HG03196 (cell line): ENCODE measurements around the gene P2RX5.

ENCODE experiments used
- ATAC-seq: cut with Tn5 transposase; IDR thresholded peaks from one replicate; pipeline ENCODE4 v1.9.1; 2021; ENCODE audit not compliant: unreplicated experiment

The P2RX5 gene

DNA sequence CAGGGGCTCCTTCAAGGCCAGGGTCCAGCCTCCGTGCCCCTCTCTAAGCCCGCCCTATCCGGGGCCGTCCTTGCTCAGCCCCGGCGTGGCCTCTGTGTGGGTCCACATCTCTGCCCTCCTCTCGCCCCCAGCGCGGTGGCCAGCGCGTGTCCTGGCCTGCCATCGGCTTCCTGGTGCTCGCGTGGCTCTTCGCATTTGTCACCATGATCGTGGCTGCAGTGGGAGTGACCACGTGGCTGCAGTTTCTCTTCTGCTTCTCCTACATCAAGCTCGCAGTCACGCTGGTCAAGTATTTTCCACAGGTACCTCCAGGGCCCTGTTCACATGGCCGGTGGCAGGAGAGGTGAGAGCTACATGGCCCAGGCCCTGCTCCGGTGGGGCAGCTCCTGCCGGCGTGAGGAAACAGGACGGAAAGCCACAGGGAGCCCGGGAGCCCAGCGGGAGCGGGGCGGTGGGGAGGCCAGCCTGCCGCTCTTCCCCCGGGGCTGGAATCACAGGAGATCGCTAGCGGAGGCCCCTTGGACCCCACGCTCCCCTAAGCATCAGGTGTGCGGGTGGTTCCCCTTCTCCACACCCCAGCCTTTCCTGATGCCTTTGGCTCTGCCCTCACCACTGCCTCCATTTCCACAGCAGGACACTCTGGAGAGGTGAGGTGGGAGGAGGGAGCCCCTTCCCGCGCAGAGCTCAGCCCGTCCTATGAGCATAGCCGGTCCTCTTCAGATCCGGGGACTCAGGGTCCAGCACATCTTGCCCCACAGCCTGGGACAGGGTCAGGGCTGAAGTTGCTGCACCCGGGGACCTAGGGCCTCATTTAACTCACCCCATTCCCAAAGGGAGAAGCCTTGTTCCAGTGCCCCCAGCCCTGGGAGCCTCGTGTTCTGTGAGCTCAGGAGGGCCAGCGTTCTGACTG, 37.8 kb downstream of the P2RX5 start:
- no peak for ATAC-seq

DNA sequence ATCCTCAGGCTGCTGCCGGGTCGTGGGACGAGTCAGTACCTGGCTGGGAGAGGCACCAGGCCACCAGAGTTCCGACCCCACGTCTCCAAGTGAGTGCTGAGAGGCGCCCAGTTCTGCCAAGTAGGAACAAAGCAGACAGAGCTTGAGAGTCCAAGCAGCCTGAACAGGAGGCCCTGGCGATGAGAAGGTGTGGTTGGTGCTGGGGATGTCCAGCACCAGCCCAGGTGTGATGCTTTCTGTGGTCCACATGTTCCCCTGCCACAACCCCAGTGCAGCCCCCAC, 38.4 kb downstream of the P2RX5 start:
- ATAC-seq, result no peak

DNA sequence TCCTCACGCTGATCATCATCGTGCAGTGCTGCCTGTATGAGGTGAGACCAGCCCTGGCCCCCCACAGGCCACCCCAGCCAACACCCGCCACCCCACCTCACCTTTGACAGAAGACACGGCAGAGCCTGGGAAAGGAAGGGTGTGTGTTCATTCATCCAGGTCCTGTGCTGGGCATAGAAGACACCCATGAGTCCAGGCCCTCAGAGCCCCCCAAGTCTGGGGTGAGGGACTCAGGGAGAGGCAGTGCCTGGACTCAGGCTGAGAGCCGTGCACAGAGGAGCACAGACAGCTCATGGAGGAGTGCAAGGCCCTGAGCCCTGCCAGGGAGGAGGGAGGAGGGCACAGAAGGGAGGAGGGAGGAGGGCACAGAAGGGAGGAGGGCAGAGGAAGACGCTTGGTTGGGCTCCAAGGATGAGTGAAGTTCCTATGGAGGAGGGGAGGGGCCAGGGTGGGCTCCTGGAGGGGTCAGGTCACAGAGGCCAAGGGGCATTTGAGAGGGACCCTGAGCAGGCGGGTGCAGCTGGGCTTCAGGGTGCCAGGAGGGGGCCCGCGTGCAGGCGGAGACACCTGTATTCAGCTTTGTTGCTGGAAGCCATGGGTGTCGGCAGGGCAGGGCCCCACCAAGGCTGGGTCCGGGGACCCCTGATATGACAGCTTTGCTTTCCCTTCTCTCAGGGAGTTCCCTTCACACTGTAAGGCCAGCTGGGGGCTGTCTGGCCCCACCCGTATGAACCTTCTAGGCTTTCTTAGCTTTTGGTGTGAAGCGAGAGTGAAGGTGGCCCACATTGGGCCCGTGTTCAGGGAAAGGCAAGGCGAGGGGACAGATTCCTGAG, 39.0 kb downstream of the P2RX5 start:
- no peak for ATAC-seq

DNA sequence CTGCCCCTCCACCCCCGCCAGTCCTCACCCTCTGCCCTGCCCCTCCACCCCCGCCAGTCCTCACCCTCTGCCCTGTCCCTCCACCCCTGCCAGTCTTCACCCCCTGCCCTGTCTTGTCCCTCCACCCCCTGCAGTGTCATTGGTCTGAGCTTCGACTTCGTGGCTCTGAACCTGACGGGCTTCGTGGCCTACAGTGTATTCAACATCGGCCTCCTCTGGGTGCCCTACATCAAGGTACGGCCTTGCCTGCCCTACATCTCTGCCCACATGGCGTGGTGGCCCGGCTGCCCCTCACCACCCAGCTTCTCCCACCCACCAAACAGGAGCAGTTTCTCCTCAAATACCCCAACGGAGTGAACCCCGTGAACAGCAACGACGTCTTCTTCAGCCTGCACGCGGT, 39.6 kb downstream of the P2RX5 start:
- ATAC-seq, result no peak

GRCh38 chr17:3655766-3656165, 40.2 kb downstream of the P2RX5 start:
- ATAC-seq, result no peak

GRCh38 chr17:3647769-3648555, 48.0 kb downstream of the P2RX5 start:
- ATAC-seq, result no peak

DNA sequence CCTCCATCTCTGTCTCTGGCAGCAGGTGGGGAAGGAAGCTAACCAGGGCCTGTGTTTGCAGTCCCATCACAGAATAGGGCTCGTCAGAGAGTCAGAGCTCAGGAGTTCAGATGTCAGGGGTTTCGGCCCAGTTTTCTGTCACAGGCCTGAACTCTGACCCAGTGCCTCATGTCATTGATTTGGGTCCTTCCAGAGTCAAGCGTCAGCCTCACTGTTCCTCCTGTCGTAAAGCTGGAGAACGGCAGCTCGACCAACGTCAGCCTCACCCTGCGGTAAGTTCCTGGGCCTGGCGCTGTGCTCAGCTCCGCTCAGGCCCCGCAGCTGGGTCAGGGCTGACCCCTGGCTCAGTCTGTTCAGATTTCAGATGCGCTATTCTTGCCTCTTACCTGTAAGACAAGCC, 48.7 kb downstream of the P2RX5 start:
- no peak for ATAC-seq

DNA sequence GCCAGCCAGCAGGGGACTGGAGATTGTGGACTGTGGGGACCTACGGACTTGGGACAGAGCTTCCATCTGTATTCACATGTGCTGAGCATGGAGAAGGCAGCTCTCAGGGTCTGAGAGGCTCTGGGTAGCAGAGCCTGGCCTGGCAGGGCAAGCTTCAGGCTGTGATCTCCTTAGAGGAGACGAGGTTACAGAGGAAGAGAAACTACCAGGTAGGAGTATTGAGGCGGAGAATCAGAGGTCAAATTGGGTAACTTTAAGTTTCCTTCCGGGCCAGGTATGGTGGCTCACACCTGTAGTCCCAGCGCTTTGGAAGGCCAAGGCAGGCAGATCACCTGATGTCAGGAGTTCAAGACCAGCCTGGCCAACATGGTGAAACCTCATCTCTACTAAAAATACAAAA, 50.6 kb downstream of the P2RX5 start:
- ATAC-seq, result no peak

GRCh38 chr17:3643889-3644349, 52.0 kb downstream of the P2RX5 start:
- no peak for ATAC-seq

DNA sequence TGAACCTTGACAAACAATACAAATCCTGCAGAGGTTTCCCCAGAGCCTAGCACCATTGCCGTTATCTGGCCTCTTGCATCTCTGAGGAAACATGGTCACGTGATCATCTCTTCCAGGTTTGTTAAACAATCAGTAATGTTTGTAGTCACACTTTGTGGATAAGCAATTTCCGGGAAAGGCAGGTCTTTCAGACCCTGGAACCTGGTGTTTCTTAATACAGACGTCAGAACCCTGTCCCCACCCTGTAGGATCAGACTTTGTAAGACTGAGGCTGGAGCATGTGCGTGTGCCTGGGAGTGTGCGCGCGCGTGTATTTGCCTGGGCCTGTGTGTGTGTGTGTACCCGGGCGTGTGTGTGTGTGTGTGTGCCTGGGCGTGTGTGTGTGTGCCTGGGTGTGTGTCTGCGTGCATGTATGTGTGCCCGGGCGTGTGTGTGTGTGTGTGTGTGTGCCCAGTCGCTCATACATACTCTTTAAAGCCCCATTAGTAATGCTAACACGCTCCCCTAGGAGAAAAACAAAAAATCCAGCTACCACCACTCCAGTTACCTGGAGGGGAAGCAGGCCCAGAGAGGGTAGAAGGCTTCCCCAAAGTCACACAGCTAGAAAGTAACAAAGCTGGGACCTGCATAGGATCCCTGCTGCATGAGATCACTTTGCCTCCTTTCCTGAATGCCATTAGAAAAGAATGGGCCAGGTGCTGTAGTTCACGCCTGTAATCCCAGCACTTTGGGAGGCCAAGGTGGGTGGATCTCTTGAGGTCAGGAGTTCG, 54.1 kb downstream of the P2RX5 start:
- ATAC-seq, result no peak

DNA sequence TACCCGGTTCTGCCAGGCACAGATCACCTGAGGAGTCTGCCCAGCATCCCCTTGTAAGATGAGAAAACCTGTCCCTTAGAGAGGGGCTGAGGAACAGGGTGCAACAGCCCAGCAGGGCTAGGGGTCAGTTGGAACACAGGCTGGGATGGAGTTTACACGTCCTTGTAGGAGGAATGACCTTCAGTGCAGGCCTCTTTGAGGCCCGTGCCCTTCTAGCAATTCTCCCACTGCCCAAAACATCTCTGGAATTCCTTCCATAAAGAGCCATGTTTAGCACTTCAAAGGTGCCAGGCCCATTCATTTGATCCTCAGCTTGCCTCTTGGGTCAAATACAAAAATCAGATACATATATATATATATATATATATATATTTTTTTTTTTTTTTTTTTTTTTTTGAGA, 54.9 kb downstream of the P2RX5 start:
- ATAC-seq, result no peak

GRCh38 chr17:3639981-3640596, 55.9 kb downstream of the P2RX5 start:
- no peak for ATAC-seq

- ATAC-seq, result no peak
These were observed 59.0 kb downstream of the P2RX5 start for GRCh38 chr17:3636908-3637373.

GRCh38 chr17:3636154-3636907, 59.6 kb downstream of the P2RX5 start, which contains the start of the genes CTNS and SHPK:
Gene CTNS (plus strand): TSS chr17:3636760. CDS start chr17:3640207, 3,447 bp downstream.
Gene SHPK (minus strand): TSS chr17:3636250. CDS start chr17:3636219, 31 bp downstream.
- peak; percentile 88 for ATAC-seq

- ATAC-seq, result no peak
These were observed 60.3 kb downstream of the P2RX5 start for GRCh38 chr17:3635474-3636153.

DNA sequence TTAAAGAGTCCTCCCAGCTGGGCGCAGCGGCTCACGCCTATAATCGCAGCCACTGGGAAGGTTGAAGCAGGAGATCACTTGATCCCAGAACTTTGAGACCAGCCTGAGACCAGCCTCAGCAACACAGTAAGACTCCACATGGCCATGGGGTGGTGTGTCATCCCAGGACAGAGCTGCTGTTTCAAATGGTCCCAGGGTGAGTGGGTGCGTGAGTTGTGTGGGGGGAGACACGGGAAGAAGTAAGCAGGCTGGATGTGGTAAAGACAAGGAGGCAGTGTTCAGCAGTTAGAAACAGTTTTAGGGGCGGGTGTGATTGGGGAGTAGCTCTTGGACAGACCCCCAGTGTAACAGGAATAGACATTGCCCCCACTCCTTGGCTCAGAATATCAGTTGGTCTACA, 63.7 kb downstream of the P2RX5 start:
- ATAC-seq, result no peak

DNA sequence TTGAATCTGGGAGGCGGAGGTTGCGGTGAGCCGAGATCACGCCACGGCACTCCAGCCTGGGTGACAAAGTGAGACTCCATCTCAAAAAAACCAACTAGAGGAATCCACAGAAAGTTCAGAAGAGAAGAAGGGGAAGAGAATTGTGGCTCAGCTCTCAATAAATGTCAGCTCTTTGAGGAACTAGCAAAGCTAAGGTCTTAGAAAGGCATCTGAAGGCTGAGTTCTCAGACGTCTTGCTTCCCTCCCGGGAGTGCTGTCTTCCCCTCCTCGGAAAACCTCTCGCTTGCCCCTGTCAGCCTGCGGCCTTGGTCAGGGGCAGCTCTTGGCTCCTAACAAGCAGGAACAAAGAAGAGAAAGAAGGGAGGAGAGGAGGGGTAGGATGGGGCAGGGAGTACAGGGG, 65.2 kb downstream of the P2RX5 start:
- no peak for ATAC-seq

DNA sequence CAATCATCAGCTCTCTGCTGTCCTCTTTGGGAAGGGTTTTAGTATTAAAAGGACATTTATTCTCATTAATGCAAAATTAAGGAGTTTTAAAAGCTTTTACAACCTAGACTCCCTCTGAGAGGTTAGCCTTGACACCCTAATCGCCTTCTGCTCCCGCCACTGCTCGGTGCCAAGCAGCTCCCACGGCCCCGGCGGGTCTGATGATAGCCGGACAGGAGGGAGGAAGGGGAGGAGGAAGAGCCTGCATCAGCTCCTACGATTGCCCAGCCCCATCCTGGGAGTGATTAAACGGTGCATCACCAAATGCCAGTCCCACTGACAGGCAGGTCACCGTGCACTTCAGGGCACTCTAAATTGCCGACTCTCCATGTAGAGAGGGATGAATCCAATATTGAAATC, 68.2 kb downstream of the P2RX5 start:
- ATAC-seq, result no peak
